NCI-H1048 (cell line): ENCODE measurements around the gene PCDHA8.
"Not testable (repeated sequence)": the region's sequence is repeated elsewhere in the genome, so short reads cannot be mapped to it uniquely, and the experiment has no call there.

Experiments used
- DNase-seq: peaks from one replicate; lab custom pipeline; 2025; lab: John Stamatoyannopoulos, UW

PCDHA8 gene

DNA sequence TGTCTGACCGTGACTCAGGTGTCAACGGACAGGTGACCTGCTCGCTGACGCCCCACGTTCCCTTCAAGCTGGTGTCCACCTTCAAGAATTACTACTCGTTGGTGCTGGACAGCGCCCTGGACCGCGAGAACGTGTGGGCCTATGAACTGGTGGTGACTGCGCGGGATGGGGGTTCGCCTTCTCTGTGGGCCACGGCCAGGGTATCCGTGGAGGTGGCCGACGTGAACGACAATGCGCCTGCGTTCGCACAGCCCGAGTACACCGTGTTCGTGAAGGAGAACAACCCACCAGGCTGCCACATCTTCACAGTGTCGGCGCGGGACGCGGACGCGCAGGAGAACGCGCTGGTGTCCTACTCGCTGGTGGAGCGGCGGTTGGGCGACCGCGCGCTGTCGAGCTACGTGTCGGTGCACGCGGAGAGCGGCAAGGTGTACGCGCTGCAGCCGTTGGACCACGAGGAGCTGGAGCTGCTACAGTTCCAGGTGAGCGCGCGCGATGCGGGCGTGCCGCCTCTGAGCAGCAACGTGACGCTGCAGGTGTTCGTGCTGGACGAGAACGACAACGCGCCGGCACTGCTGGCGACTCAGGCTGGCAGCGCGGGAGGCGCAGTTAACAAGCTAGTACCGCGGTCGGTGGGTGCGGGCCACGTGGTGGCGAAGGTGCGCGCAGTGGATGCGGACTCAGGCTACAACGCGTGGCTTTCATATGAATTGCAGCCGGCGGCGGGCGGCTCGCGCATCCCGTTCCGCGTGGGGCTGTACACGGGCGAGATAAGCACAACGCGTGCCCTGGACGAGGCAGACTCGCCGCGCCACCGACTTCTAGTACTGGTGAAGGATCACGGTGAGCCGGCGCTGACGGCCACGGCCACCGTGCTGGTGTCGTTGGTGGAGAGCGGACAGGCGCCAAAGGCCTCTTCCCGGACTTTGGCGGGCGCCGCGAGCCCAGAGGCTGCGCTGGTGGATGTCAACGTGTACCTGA lies 29.5 kb downstream of the PCDHA8 start:
- no peak for DNase-seq

- DNase-seq = no peak
These were observed 34.4 kb downstream of the PCDHA8 start, which contains the start of gene PCDHA12 for GRCh38 chr5:140875085-140876065. Gene PCDHA12 (plus strand): TSS chr5:140875308. CDS start chr5:140875473, 165 bp downstream.

DNA sequence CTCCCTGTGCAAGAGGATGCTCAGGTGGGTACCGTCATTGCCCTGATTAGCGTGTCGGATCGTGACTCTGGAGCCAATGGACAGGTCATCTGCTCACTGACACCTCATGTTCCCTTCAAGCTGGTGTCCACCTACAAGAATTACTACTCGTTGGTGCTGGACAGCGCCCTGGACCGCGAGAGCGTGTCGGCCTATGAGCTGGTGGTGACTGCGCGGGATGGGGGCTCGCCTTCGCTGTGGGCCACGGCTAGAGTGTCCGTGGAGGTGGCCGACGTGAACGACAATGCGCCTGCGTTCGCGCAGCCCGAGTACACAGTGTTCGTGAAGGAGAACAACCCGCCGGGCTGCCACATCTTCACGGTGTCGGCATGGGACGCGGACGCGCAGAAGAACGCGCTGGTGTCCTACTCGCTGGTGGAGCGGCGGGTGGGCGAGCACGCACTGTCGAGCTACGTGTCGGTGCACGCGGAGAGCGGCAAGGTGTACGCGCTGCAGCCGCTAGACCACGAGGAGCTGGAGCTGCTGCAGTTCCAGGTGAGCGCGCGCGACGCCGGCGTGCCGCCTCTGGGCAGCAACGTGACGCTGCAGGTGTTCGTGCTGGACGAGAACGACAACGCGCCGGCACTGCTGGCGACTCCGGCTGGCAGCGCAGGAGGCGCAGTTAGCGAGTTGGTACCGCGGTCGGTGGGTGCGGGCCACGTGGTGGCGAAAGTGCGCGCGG lies 35.7 kb downstream of the PCDHA8 start:
- not testable (repeated sequence) for DNase-seq

DNA sequence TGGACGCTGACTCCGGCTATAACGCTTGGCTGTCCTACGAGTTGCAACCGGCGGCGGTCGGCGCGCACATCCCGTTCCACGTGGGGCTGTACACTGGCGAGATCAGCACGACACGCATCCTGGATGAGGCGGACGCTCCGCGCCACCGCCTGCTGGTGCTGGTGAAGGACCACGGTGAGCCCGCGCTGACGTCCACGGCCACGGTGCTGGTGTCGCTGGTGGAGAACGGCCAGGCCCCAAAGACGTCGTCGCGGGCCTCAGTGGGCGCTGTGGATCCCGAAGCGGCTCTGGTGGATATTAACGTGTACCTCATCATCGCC lies 36.2 kb downstream of the PCDHA8 start:
- DNase-seq = no peak

DNA sequence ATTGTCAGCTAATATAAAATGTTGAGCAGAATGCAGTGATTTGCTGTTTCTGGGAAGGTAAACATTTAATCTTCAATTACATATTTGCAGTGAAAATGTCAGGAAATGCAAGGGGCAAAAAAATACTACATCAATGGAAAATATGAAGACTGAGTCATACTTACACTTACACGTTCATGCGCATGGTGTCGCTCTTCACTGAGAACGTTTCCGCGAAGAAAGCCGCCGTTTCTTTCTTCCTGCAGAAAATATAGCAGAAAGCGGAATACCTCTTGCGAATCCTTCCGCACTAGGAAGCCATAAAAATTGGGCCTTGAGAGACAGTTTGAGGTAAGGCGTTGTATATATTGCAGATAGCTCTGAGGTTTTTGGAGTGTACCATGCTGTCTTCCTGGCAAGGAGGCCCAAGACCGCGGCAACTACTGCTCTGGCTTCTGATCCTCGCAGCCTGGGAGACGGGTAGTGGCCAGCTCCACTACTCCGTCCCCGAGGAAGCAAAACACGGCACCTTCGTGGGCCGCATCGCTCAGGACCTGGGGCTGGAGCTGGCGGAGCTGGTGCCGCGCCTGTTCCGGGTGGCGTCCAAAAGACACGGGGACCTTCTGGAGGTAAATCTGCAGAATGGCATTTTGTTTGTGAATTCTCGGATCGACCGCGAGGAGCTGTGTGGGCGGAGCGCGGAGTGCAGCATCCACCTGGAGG lies 41.1 kb downstream of the PCDHA8 start, which contains the start of gene PCDHA13:
Gene PCDHA13 (plus strand): TSS at position 236 of the 702 bp plus-strand sequence. CDS start 145 bp downstream, at position 381.
- DNase-seq = no peak

DNA sequence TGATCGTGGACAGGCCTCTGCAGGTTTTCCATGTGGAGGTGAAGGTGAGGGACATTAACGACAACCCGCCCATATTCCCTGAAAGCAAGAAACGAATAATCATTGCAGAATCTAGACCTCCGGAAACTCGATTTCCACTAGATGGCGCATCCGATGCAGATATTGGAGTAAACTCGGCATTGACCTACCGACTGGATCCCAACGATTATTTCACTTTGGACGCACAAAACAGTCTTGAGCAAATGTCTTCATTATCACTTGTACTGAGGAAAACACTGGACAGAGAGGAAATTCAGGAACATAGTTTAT lies 41.6 kb downstream of the PCDHA8 start:
- DNase-seq = no peak

DNA sequence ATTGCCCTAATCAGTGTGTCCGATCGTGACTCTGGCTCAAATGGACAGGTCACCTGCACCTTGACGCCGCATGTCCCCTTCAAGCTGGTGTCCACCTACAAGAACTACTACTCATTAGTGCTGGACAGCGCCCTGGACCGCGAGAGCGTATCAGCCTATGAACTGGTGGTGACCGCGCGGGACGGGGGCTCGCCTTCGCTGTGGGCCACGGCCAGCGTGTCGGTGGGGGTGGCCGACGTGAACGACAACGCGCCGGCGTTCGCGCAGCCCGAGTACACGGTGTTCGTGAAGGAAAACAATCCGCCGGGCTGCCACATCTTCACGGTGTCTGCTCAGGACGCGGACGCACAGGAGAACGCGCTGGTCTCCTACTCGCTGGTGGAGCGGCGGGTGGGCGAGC lies 42.4 kb downstream of the PCDHA8 start:
- DNase-seq = no peak

DNA sequence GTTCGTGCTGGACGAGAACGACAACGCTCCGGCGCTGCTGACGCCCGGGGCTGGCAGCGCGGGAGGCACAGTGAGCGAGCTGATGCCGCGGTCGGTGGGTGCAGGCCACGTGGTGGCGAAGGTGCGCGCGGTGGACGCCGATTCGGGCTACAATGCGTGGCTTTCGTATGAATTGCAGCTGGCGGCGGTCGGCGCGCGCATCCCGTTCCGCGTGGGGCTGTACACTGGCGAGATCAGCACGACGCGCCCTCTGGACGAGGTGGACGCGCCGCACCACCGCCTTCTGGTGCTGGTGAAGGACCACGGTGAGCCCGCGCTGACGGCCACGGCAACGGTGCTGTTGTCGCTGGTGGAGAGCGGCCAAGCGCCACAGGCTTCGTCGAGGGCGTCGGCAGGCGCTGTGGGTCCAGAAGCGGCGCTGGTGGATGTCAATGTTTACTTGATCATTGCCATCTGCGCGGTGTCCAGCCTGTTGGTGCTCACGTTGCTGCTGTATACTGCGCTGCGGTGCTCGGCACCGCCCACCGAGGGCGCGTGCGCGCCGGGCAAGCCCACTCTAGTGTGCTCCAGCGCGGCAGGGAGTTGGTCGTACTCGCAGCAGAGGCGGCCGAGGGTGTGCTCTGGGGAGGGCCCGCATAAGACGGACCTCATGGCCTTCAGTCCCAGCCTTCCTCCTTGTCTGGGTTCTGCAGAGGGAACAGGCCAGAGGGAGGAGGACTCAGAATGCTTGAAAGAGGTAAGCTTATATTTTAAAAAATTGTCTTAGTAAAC lies 43.1 kb downstream of the PCDHA8 start:
- DNase-seq = no peak
